HepG2 (cell line): ENCODE results near the gene CAPN13. TPM values are rescaled to one million over a fixed set of nuclear protein-coding genes. Genes with fewer than 3 reads are reported as not detected.

Source experiments
- ATAC-seq: fragments of 200-7000 bp; cut with Tn5 transposase; 3 replicates; pipeline ENCODE4 v1.9.1; 2020; ENCODE audit warnings: mild to moderate bottlenecking, moderate library complexity
- BruUV-seq: library from RNA; stranded (reverse); fragments of 400-500 nt; replicated peaks from 2 replicates; lab custom pipeline; 2021; lab: Mats Ljungman, UMichigan
- CTCF ChIA-PET: fragments of 300-600 bp; formaldehyde crosslinking; extraction: SDS; loops from one replicate; lab custom pipeline; 2021; ENCODE audit warnings: low total read pairs, inconsistent platforms, low intra/inter-chr PET ratio; lab: Yijun Ruan, JAX
- POLR2A ChIA-PET: fragments of 350-600 bp; sonication (Branson Sonifier 250); formaldehyde crosslinking; loops from one replicate; lab custom pipeline; 2020; ENCODE audit warnings: antibody characterized with exemption, inconsistent platforms; lab: Yijun Ruan, JAX
- DNase-seq: peaks from one replicate; pipeline ENCODE4 v3.0.0-alpha.2; 2015; ENCODE audit warnings: low spot score
- FAIRE-seq: peaks from 3 replicates; lab custom pipeline; 2011; peaks lifted over from hg19 to GRCh38; lab: Jason Lieb, UNC
- H2AFZ ChIP-seq: one replicate; pipeline ENCODE4 v1.6.1; 2011; ENCODE audit warnings: low read length, inconsistent platforms
- H3K27ac ChIP-seq: fragments of 300-600 bp; 3 replicates; pipeline ENCODE4 v1.8.0; 2011; ENCODE audit warnings: mixed run types, mild to moderate bottlenecking, mixed read lengths, low read length, inconsistent platforms; ENCODE audit not compliant: insufficient read depth; ENCODE audit errors: extremely low read length
- H3K27me3 ChIP-seq, 2 experiments: fragments of 200-600 bp in 1 of 2; 2 replicates in 1 of 2; 3 replicates in 1 of 2; pipeline versions ENCODE4 v1.6.0 to v1.8.0; 2011; ENCODE audit warnings: low read length in 2 of 2, mild to moderate bottlenecking in 2 of 2, moderate library complexity in 2 of 2, inconsistent platforms in 1 of 2; ENCODE audit not compliant: insufficient read depth in 2 of 2, control insufficient read depth in 1 of 2
- H3K36me3 ChIP-seq, 2 experiments: fragments of 200-600 bp in 1 of 2; replicated peaks in 1 of 2; 2 replicates in 1 of 2; 3 replicates in 1 of 2; pipeline versions ENCODE4 v1.5.1 to v1.8.0; 2011; ENCODE audit warnings: low read length in 2 of 2, inconsistent platforms in 1 of 2; ENCODE audit not compliant: insufficient read depth in 2 of 2, control insufficient read depth in 1 of 2
- H3K4me1 ChIP-seq: 2 replicates; pipeline ENCODE4 v1.5.1; 2012; ENCODE audit warnings: low read length, inconsistent platforms; ENCODE audit not compliant: insufficient read depth
- H3K4me2 ChIP-seq: 2 replicates; pipeline ENCODE4 v1.6.0; 2011; ENCODE audit warnings: low read depth, low read length, inconsistent platforms
- H3K4me3 ChIP-seq, 3 experiments: fragments of 200-600 bp in 1 of 3; sonication (generic), shearing (Covaris generic) in 1 of 3; replicated peaks in 1 of 3; 2 replicates each; pipeline ENCODE4 v1.5.1; 2011 to 2016; ENCODE audit warnings: low read length in 3 of 3, inconsistent platforms in 2 of 3, low read depth in 2 of 3, mild to moderate bottlenecking in 2 of 3, control low read depth in 1 of 3, mixed read lengths in 1 of 3; ENCODE audit not compliant: insufficient read depth in 1 of 3
- H3K79me2 ChIP-seq: one replicate; pipeline ENCODE4 v1.6.1; 2011; ENCODE audit warnings: low read length, inconsistent platforms; ENCODE audit not compliant: insufficient read depth
- H3K9ac ChIP-seq: 2 replicates; pipeline ENCODE4 v1.6.0; 2011; ENCODE audit warnings: mild to moderate bottlenecking, low read depth, low read length, inconsistent platforms; ENCODE audit not compliant: insufficient read depth
- H3K9me3 ChIP-seq: 2 replicates; pipeline ENCODE4 v1.5.1; 2012; ENCODE audit warnings: mild to moderate bottlenecking, low read length
- H4K20me1 ChIP-seq: 2 replicates; pipeline ENCODE4 v1.6.0; 2011; ENCODE audit warnings: inconsistent platforms, mild to moderate bottlenecking, low read length, moderate library complexity; ENCODE audit not compliant: insufficient read depth
- CENPX ChIP-seq: sonication (generic); formaldehyde crosslinking; IDR thresholded peaks from 2 replicates; pipeline ENCODE4 v1.9.0; 2021; ENCODE audit warnings: mild to moderate bottlenecking, missing genetic modification reagents, moderate library complexity
- GMEB2 ChIP-seq: IDR thresholded peaks from 2 replicates; pipeline ENCODE4 v1.6.1; 2016; ENCODE audit warnings: missing biosample characterization, missing genetic modification reagents, low read depth
- HES4 ChIP-seq: sonication (generic); formaldehyde crosslinking; IDR thresholded peaks from 2 replicates; pipeline ENCODE4 v1.9.0; 2021; ENCODE audit warnings: mild to moderate bottlenecking, missing genetic modification reagents, borderline replicate concordance
- MTA1 ChIP-seq: sonication (generic); formaldehyde crosslinking; IDR thresholded peaks from 2 replicates; pipeline ENCODE4 v1.4.0; 2020; ENCODE audit warnings: missing genetic modification reagents, mild to moderate bottlenecking, borderline replicate concordance
- NFE2 ChIP-seq: sonication (generic); formaldehyde crosslinking; IDR thresholded peaks from 2 replicates; pipeline ENCODE4 v1.4.0; 2020; ENCODE audit warnings: missing genetic modification reagents
- TOE1 ChIP-seq: sonication (generic); formaldehyde crosslinking; IDR thresholded peaks from 2 replicates; pipeline ENCODE4 v1.4.0; 2020; ENCODE audit warnings: mild to moderate bottlenecking, missing genetic modification reagents
- ZKSCAN8 ChIP-seq: IDR thresholded peaks from 2 replicates; pipeline ENCODE4 v1.6.1; 2016; ENCODE audit warnings: borderline replicate concordance, missing genetic modification reagents, missing compliant biosample characterization
- ZNF530 ChIP-seq: sonication (generic); formaldehyde crosslinking; IDR thresholded peaks from 2 replicates; pipeline ENCODE4 v1.5.0; 2020; ENCODE audit warnings: low read depth, mild to moderate bottlenecking, missing genetic modification reagents
- ZNF724P ChIP-seq: sonication (generic); formaldehyde crosslinking; IDR thresholded peaks from 2 replicates; pipeline ENCODE4 v1.8.0; 2022; ENCODE audit warnings: missing genetic modification reagents, borderline replicate concordance
- WGBS: methylation state at CpG from one replicate; pipeline ENCODE4 v1.1.6; 2017; ENCODE audit warnings: low lambda C conversion rate; 5-methylcytosine and 5-hydroxymethylcytosine counted together
- in situ Hi-C: cut with HindIII; loops from 2 replicates; pipeline ENCODE4 v1.10.0; 2017; ENCODE audit warnings: low pct_unique_long_range_greater_than_20kb; ENCODE audit not compliant: extremely low pct_ligation_motif_present
- intact Hi-C: fragments of 100-400 bp; cut with micrococcal nuclease; formaldehyde crosslinking; loops from one replicate; pipeline ENCODE4 v1.10.0; 2022; ENCODE audit not compliant: unreplicated experiment
- polyA plus RNA-seq, 8 experiments: library from polyadenylated mRNA; depleted of rRNA in 3 of 8; stranded (reverse) in 7 of 8; unstranded in 1 of 8; fragments of >200 nt; fragmentation: Illumina TruSeq in 4 of 8; extraction: Trizol in 4 of 8; gene quantifications; 2 replicates each; pipeline versions ENCODE4 v1.2.1 to v1.2.3, GENCODE V29; 2011 to 2016; ENCODE audit warnings: low read depth in 4 of 8, missing spikeins in 1 of 8, mixed read lengths in 1 of 8; ENCODE audit not compliant: insufficient read depth in 1 of 8
- total RNA-seq, 5 experiments: library from RNA; depleted of rRNA; stranded (reverse); fragments of >200 nt; fragmentation: Illumina TruSeq; extraction: Trizol; gene quantifications; 2 replicates each; pipeline ENCODE4 v1.2.3, GENCODE V29; 2016; ENCODE audit warnings: low read depth in 1 of 5
- TF ChIP-seq, protein P1 (sequence below): IDR thresholded peaks from 2 replicates; pipeline ENCODE4 v1.6.1; 2016; ENCODE audit warnings: low read depth, missing genetic modification reagents, missing compliant biosample characterization

CAPN13 gene
- total and polyA plus RNA-seq, 2 of the 13 experiments (the other 11 are each of a cell fraction or from before 2014, with no cell fraction given) = not detected

GRCh38 chr2:30776831-30777635, 30.2 kb downstream of the CAPN13 start:
- Histone ChIP-seq H3K9me3 (no peaks in the 10 kb centered on the region), H3K9ac (no peak overlapping the region), H3K4me1 (no peaks in the 10 kb centered on the region), H2AFZ (no peak overlapping the region), H3K27me3 (peaks cover 2 to 18% of the 10 kb centered on the region in 2 experiments; a peak in 2 of 5 replicates), H4K20me1 (no peaks in the 10 kb centered on the region), H3K79me2 (no peaks in the 10 kb centered on the region), H3K4me2 (no peak overlapping the region), H3K36me3 (no peaks in the 10 kb centered on the region), H3K27ac (no peak overlapping the region), H3K4me3 (no peak overlapping the region)
- POLR2A ChIA-PET = no interaction called here
- no peak for TF ChIP-seq ZKSCAN8 (CRISPR knock-in tag)
- peak; percentile 44; the same call in 2 of the 3 replicates for ATAC-seq
- in situ Hi-C loops (no loop called here), intact Hi-C loops (no loop called here)
- no peak for DNase-seq
- 15% methylated on average over 9 of the region's 9 CpGs for WGBS
- CTCF ChIA-PET = no interaction called here
- no TSS peak for BruUV-seq
- FAIRE-seq = peak; percentile 4

- Histone ChIP-seq H3K4me1 (no peaks in the 10 kb centered on the region), H3K36me3 (no peaks in the 10 kb centered on the region), H3K27me3 (peaks cover 2 to 18% of the 10 kb centered on the region in 2 experiments; a peak in 2 of 5 replicates), H3K27ac (no peak overlapping the region), H3K4me3 (no peak overlapping the region), H2AFZ (no peak overlapping the region), H3K4me2 (no peak overlapping the region), H3K9ac (no peak overlapping the region), H3K79me2 (no peaks in the 10 kb centered on the region), H3K9me3 (no peaks in the 10 kb centered on the region), H4K20me1 (no peaks in the 10 kb centered on the region)
- WGBS = 29% methylated on average over 7 of the region's 7 CpGs
- ChIA-PET CTCF (no interaction called here), POLR2A (no interaction called here)
- in situ Hi-C loops = no loop called here
- ATAC-seq (no peak), DNase-seq (no peak), FAIRE-seq (no peak)
- BruUV-seq = no TSS peak
- intact Hi-C loops = no loop called here
- TF ChIP-seq TOE1 (no peak), HES4 (CRISPR knock-in tag) (no peak), GMEB2 (no peak), MTA1 (CRISPR knock-in tag) (no peak), ZNF724P (CRISPR knock-in tag) (no peak), NFE2 (CRISPR knock-in tag) (no peak), ZNF530 (no peak), CENPX (CRISPR knock-in tag) (no peak)
- TF ChIP-seq, protein P1, sequence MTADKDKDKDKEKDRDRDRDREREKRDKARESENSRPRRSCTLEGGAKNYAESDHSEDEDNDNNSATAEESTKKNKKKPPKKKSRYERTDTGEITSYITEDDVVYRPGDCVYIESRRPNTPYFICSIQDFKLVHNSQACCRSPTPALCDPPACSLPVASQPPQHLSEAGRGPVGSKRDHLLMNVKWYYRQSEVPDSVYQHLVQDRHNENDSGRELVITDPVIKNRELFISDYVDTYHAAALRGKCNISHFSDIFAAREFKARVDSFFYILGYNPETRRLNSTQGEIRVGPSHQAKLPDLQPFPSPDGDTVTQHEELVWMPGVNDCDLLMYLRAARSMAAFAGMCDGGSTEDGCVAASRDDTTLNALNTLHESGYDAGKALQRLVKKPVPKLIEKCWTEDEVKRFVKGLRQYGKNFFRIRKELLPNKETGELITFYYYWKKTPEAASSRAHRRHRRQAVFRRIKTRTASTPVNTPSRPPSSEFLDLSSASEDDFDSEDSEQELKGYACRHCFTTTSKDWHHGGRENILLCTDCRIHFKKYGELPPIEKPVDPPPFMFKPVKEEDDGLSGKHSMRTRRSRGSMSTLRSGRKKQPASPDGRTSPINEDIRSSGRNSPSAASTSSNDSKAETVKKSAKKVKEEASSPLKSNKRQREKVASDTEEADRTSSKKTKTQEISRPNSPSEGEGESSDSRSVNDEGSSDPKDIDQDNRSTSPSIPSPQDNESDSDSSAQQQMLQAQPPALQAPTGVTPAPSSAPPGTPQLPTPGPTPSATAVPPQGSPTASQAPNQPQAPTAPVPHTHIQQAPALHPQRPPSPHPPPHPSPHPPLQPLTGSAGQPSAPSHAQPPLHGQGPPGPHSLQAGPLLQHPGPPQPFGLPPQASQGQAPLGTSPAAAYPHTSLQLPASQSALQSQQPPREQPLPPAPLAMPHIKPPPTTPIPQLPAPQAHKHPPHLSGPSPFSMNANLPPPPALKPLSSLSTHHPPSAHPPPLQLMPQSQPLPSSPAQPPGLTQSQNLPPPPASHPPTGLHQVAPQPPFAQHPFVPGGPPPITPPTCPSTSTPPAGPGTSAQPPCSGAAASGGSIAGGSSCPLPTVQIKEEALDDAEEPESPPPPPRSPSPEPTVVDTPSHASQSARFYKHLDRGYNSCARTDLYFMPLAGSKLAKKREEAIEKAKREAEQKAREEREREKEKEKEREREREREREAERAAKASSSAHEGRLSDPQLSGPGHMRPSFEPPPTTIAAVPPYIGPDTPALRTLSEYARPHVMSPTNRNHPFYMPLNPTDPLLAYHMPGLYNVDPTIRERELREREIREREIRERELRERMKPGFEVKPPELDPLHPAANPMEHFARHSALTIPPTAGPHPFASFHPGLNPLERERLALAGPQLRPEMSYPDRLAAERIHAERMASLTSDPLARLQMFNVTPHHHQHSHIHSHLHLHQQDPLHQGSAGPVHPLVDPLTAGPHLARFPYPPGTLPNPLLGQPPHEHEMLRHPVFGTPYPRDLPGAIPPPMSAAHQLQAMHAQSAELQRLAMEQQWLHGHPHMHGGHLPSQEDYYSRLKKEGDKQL = no peak
Observed at GRCh38 chr2:30775833-30776232, 31.4 kb downstream of the CAPN13 start.
